HG03103 (cell line): Measurements from ENCODE around the gene ZRANB1.
A peak's percentile ranks its signal among the peaks of the same experiment; 100 is the strongest.
"Not testable (repeated sequence)": the region's sequence is repeated elsewhere in the genome, so short reads cannot be mapped to it uniquely, and the experiment has no call there.

Source experiments
- ATAC-seq: cut with Tn5 transposase; IDR thresholded peaks from one replicate; pipeline ENCODE4 v1.9.1; 2021; ENCODE audit warnings: low read depth; ENCODE audit not compliant: unreplicated experiment

The ZRANB1 gene

GRCh38 chr10:124941823-124942222 lies at the start of gene ZRANB1:
Gene ZRANB1, plus strand, starts transcription at chr10:124942123. Its CDS starts 371 bp downstream, at chr10:124942494.
- ATAC-seq = no peak

DNA sequence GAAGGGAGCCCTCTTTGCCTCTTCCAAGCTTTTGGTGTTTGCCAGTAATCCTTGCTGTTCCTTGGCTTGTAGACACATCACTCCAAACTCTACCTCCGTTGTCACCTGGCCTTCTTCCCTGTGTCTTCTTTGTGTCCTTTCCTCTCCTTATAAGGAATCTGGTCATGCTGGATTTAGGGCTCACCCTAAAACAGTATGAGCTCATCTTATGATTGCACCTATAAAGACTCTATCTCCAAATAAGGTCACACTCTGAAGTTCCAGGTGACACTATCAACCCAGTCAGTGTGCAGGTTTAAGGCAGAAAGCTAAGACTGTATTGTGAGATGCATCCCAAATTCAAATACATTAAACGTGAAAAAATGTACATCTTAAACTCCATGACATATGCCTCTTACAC lies 49.0 kb upstream of the ZRANB1 start:
- no peak for ATAC-seq

- ATAC-seq = no peak
Measured at GRCh38 chr10:124894569-124895215, 47.2 kb upstream of the ZRANB1 start.

DNA sequence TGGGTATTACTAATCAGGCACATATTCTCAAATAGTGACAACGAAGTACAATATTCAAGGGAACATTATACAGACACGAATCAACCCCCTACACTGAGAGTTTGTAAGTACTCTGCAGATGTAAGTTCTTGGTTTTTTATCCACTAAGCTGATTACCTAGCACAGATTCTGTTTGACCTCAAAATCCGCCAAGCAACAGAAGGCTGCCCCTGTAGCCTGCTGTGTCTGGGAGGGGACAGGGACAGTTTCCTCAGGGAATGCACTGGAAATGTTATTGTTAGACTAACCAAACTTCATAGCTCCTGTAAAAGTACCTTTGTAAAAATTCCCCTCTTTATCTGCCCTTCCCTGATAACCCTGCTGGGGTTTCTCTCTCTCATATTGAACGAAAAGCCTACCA lies 45.2 kb upstream of the ZRANB1 start:
- no peak for ATAC-seq

DNA sequence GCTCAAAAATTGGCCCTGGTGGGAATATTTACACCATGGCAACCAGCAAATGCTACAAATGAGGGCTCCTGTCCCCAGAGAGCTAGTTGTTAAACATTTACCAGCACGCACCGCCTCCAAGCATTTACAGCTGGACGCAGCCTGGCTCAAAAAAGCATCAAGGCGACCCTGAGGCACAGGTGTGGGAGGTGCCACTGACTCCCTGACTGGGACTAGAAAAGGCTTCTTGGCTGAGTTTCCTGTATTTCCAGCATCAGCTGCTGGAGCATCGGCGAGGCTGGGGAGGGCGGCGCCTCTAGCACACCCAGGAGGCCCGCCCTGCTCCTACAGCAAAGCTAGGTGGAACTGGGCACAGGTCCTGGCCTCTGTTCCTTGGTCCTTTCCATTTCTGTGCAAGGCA lies 43.5 kb upstream of the ZRANB1 start:
- no peak for ATAC-seq

GRCh38 chr10:124899151-124899550 lies 42.8 kb upstream of the ZRANB1 start:
- ATAC-seq = no peak

- no peak for ATAC-seq
Measured at GRCh38 chr10:124902462-124902861, 39.5 kb upstream of the ZRANB1 start.

DNA sequence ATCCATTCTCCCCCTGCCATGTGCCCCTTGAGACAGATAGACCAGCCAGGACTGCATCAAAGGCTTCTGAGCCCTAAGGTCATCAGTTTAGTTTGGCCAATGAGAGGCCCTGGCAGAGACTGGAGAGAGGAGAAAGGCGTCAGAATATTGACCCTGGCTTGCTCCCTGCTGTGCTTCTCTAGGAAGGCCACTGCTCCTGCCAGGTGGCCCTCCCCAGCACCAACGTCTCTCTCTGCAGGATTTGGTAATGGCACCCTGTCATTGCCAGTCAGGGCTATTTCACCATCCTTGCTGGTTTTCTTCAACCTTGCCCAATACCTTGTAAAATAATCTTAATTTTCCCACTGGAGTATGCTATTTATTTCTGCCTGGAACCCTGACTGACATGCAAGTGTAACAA lies 38.8 kb upstream of the ZRANB1 start:
- ATAC-seq = no peak

DNA sequence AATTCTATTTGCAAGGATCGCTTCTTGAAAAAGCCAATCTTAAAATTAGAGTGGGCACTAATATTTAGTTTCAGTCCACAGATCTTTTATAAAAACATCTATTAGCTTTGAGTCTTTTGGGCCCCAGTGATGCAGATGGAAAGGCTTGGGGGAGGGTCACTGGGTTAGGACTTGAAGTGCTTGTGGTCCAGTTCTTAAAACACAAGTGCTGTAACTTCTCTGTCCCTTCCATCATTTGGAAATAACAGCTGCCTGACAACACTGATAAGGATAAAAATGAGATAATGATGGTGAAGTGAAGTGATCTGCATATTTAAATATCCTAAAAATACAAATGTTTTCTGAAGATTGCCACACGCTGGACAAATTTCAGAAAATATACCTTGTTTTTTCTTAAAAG lies 37.1 kb upstream of the ZRANB1 start:
- no peak for ATAC-seq

GRCh38 chr10:124906551-124907001 lies 35.3 kb upstream of the ZRANB1 start:
- ATAC-seq = no peak

DNA sequence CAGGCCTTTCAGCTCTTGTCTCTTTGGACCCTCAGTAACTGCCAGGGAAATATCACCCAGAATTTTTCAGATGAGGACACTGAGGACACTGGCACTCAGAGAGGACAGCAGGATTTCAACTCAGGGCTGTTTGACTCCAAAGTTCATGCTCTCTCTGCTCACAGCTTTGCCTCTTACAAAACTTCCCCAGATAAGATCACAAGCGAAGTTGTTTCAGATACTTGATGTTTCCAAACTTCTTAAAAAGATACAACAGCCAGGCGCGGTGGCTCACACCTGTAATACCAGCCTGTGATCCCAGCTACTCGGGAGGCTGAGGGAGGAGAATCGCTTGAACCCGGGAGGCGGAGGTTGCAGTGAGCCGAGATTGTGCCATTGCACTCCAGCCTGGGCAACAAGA lies 32.4 kb upstream of the ZRANB1 start:
- no peak for ATAC-seq

DNA sequence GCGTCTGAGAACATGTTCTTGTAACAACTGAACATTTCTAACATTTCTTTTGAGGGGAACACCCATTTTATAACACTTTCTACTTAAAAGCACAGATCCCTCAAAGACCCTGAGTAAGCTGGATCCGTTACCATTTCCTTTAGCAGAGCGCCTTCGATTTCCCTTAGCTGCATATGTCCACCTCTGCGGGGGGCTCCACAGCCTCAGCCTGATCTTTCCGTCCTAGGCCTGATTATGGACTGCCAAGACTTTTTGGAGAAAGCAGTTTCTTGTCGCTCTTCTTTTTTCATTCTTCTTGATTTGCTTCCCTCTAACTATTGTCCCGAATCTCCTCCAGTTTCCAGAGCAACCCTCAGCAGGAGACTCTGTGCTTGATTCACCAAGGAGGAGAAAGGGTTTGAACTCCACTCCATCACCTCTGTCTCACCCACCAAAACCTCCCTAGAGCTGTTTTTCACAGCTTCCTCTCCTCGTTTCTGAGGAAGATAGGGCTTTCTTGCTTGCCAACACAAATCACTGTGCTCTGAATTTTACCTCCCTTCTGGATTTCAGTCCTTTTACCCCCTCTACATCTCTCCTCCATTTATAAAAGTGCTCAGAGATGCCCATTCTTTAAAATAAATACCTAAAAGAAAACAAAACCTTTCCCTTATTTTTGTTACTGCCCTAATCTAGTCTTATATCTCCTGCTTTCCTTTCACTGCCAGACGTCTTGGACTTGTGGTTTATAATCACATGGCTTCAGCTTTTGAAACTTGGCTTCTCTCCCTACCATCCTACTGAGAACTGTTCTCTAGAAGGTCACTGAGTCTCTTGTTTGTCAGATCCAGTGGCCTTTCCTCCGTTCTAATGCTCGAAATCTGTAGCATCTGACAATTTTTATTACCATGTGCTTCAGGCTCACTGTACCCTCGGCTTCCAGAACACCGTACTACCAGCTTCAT lies 30.5 kb upstream of the ZRANB1 start:
- no peak for ATAC-seq

- no peak for ATAC-seq
Measured at GRCh38 chr10:124912101-124912886, 29.6 kb upstream of the ZRANB1 start.

- no peak for ATAC-seq
Measured at GRCh38 chr10:124913167-124913566, 28.8 kb upstream of the ZRANB1 start.

DNA sequence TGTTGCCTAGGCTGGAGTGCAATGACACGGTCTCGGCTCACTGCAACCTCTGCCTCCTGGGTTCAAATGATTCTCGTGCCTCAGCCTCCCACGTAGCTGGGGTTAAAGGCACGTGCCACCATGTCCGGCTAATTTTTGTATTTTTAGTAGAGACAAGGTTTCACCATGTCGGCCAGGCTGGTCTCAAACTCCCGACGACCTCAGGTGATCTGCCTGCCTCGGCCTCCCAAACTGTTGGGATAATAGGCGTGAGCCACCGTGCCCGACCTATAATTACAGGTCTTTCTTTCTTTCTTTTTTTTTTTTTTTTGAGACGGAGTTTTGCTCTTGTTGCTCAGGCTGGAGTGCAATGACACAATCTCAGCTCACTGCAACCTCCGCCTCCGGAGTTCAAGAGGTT lies 27.5 kb upstream of the ZRANB1 start:
- not testable (repeated sequence) for ATAC-seq

- ATAC-seq = no peak
Measured at GRCh38 chr10:124916098-124916584, 25.8 kb upstream of the ZRANB1 start.

DNA sequence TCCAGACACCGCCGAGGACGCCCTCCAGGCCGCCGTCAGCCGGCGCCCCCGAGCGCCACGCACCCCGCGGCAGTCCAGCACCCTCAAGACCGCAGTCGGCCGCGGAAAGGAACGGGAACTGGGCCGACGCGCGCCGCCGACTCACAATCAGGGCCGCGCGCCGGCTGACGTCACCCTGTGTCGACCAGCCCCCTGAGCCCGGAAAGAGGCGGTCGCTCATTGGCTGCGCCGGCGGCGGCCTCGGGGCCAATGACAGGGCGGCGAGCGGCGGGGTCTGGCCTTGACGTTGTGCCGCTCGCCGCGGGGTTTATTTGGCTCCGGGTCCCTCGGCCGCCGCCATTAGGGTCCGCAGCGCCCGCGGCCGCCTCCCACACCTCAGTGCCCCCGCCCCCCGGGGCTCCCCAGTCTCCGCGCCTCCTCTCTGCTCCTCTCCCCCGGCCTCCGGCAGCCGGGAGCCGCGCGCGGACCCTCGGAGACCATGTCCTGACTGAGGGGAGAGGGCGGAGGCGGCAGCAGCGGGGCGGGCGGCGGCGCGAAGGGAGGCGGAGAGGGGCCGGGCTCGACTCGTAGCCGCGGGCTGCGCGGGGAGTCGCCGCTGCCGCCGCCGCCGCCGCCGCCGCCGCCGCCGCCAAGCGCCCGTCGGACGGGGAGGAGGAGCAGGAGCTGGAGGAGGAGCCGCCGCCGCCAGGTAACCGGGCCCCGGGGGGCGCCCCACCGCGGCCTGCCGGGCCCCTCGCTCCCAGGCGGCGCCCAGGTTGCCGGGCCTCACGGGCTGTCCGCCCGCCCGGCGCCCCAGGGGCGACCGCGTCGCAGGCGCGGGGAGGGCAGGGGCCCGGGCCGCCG lies 25.1 kb upstream of the ZRANB1 start:
- peak; percentile 93 for ATAC-seq

DNA sequence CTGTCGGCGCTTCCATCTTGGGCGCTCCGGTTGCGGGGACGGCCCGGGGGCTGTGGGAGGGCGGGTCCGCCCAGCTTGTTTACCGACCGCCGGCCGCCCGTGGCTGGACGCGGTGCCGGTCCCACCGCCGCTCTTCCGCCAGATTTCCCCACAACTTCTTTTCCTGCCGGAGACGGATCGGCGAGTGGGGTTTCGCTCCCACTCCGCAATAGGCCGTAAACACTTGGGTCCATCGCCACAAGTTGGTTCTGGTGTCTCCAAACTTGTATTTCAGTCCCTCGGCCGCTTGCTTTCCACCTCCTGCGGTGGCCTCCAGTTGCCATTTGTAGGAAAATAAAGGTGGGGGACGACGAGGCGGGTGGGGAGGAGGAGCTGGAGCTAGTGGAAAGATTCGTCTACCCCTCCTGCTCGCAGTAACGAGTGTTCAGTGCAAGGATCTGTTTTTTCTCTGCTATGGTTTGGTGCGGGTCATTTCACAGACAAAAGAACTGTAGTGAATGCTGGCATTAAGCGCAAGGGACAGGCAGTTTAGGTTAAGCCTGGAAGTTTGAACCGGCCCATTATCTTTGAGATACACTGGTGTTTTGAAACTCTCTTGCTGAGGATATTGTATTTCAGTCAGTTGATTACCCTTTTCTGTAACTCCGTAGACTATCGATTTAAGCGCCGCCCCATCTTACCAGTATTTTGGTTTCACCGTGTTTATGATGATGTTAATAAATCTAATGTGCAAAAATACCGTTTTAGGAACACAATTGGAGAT lies 24.3 kb upstream of the ZRANB1 start:
- ATAC-seq = no peak

- no peak for ATAC-seq
Measured at GRCh38 chr10:124918191-124918830, 23.6 kb upstream of the ZRANB1 start.
